Ovary (tissue), 3 donors: ENCODE results near the gene ABCF1.

ENCODE experiments used
- CTCF ChIP-seq, 3 donors: fragments of 450-650 bp in 2 of 3; fragments of 200-600 bp in 1 of 3; IDR thresholded peaks; one replicate each; pipeline versions ENCODE4 v1.5.1 to v1.8.0; 2016 to 2022; ENCODE audit warnings: antibody characterized with exemption in 3 of 3, mild to moderate bottlenecking in 1 of 3
- EP300 ChIP-seq: sonication (generic); formaldehyde crosslinking; IDR thresholded peaks from one replicate; pipeline ENCODE4 v1.6.1; 2017; ENCODE audit warnings: antibody characterized with exemption
- donor health status: DM: no; HTN: no; CAD: no.

- TF ChIP-seq CTCF (IDR thresholded peaks at IDR 0.05): no peak
- no peak for TF ChIP-seq EP300
Observed at GRCh38 chr6:30640481-30640880, 69.2 kb downstream of the ABCF1 start.
